Progenitor cell of endocrine pancreas (in vitro differentiated cells): Measurements from ENCODE around the gene PLEKHH3. TPM values are rescaled to one million over a fixed set of nuclear protein-coding genes. Genes with fewer than 3 reads are reported as not detected.
"Not testable (repeated sequence)": the region's sequence is repeated elsewhere in the genome, so short reads cannot be mapped to it uniquely, and the experiment has no call there.

Experiments used
- DNase-seq: peaks from one replicate; pipeline ENCODE4 v3.0.0; 2021; ENCODE audit warnings: low spot score; ENCODE audit not compliant: unreplicated experiment
- H3K27ac Mint-ChIP-seq: 2 replicates; pipeline ENCODE4 v1.8.0; 2021; ENCODE audit warnings: mild to moderate bottlenecking, moderate library complexity, mixed read lengths
- H3K27me3 Mint-ChIP-seq: 2 replicates; pipeline ENCODE4 v1.8.0; 2021; ENCODE audit warnings: mixed read lengths
- H3K36me3 Mint-ChIP-seq: 2 replicates; pipeline ENCODE4 v1.8.0; 2022; ENCODE audit warnings: mixed read lengths; ENCODE audit not compliant: insufficient read depth
- H3K4me1 Mint-ChIP-seq: 2 replicates; pipeline ENCODE4 v1.8.0; 2021; ENCODE audit warnings: low read depth, mixed read lengths
- H3K4me3 Mint-ChIP-seq: 2 replicates; pipeline ENCODE4 v1.8.0; 2021; ENCODE audit warnings: low read depth, mild to moderate bottlenecking, moderate library complexity, mixed read lengths
- H3K9me3 Mint-ChIP-seq: 2 replicates; pipeline ENCODE4 v1.8.0; 2021; ENCODE audit warnings: low read depth, mixed read lengths
- total RNA-seq: library from RNA; stranded (reverse); gene quantifications from 2 replicates; pipeline ENCODE4 v1.2.1, GENCODE V29; 2021
- TF ChIP-seq, protein P1 (sequence below): fragments of 200-600 bp; sonication (generic); IDR thresholded peaks from one replicate; pipeline ENCODE4 v1.5.0; 2021; ENCODE audit warnings: antibody characterized with exemption, mild to moderate bottlenecking; ENCODE audit not compliant: unreplicated experiment

Gene PLEKHH3
- total RNA-seq, 1 donor from 2014 or later = 14.1 TPM

GRCh38 chr17:42665581-42666001, 11.2 kb downstream of the PLEKHH3 start:
- no peak for DNase-seq
- no peak overlapping the region for H3K27ac Mint-ChIP-seq
- TF ChIP-seq, protein P1, sequence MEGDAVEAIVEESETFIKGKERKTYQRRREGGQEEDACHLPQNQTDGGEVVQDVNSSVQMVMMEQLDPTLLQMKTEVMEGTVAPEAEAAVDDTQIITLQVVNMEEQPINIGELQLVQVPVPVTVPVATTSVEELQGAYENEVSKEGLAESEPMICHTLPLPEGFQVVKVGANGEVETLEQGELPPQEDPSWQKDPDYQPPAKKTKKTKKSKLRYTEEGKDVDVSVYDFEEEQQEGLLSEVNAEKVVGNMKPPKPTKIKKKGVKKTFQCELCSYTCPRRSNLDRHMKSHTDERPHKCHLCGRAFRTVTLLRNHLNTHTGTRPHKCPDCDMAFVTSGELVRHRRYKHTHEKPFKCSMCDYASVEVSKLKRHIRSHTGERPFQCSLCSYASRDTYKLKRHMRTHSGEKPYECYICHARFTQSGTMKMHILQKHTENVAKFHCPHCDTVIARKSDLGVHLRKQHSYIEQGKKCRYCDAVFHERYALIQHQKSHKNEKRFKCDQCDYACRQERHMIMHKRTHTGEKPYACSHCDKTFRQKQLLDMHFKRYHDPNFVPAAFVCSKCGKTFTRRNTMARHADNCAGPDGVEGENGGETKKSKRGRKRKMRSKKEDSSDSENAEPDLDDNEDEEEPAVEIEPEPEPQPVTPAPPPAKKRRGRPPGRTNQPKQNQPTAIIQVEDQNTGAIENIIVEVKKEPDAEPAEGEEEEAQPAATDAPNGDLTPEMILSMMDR = no peak
- H3K4me3 Mint-ChIP-seq = no peak overlapping the region
- H3K4me1 Mint-ChIP-seq = peaks cover 1% of the 10 kb centered on the region
- no peaks in the 10 kb centered on the region for H3K9me3 Mint-ChIP-seq
- H3K36me3 Mint-ChIP-seq = peaks cover 20% of the 10 kb centered on the region
- peaks cover 16% of the 10 kb centered on the region for H3K27me3 Mint-ChIP-seq

GRCh38 chr17:42660692-42661345, 16.0 kb downstream of the PLEKHH3 start:
- Mint-ChIP-seq H3K27ac (no peak overlapping the region), H3K9me3 (peaks cover 4% of the 10 kb centered on the region), H3K4me1 (peaks cover 4% of the 10 kb centered on the region), H3K4me3 (no peak overlapping the region), H3K36me3 (peaks cover 12% of the 10 kb centered on the region), H3K27me3 (peaks cover 2% of the 10 kb centered on the region)
- TF ChIP-seq, protein P1 = no peak
- DNase-seq = no peak

GRCh38 chr17:42659932-42660274, 16.9 kb downstream of the PLEKHH3 start:
- peak overlapping the region; percentile 95 for H3K27ac Mint-ChIP-seq
- H3K4me1 Mint-ChIP-seq, H3K9me3 Mint-ChIP-seq, H3K36me3 Mint-ChIP-seq, H3K27me3 Mint-ChIP-seq, DNase-seq: not testable (repeated sequence)
- peak overlapping the region; percentile 87 for H3K4me3 Mint-ChIP-seq

- peak within 1 kb of the TSS; percentile 95 for H3K27ac Mint-ChIP-seq
- peaks cover 8% of the 10 kb centered on the region for H3K36me3 Mint-ChIP-seq
- TF ChIP-seq, protein P1 = no peak
- DNase-seq = peak; percentile 91
- peaks cover 10% of the 10 kb centered on the region for H3K27me3 Mint-ChIP-seq
- H3K9me3 Mint-ChIP-seq = peaks cover 4% of the 10 kb centered on the region
- H3K4me1 Mint-ChIP-seq = peaks cover 4% of the 10 kb centered on the region
- peak within 1 kb of the TSS; percentile 87 for H3K4me3 Mint-ChIP-seq
Observed at GRCh38 chr17:42659079-42659931, 17.5 kb downstream of the PLEKHH3 start, which contains the start of gene TUBG2. Gene TUBG2 (plus strand): TSS chr17:42659284. CDS start chr17:42659504, 220 bp downstream.

DNA sequence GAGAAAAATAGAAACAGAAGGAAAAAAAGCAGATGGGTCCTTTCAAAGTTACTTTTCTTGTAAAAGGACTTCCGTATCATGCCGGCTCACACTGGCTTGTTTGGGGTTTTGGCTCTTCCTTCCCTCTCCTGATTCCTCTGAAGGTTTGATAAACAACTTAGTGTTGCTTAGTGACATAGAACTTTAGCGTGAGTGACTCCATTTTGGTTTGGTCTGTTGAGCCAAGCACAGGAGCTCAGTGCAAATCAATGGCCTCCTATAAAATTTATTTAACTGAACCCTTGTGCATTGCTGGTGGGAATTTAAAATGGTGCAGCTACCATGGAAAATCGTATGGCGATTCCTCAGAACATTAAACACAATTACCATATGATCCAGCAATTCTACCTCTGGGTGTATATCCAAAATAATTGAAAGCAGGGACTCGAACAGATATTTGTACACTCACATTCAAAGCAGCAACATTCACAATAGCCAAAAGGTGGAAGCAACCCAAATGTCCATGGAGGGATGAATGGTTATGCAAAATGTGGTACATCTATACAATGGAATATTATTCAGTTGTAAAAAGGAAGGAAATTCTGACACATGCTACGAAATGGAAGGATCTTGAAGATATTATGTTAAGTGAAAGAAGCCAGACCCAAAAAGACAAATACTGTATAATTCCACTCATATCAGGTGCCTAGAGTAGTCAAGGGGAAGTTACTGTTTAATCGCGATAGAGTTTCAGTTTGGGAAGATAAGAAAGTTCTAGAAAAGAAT, 18.8 kb downstream of the PLEKHH3 start:
- Mint-ChIP-seq H3K4me3 (peak overlapping the region; percentile 87), H3K4me1 (peaks cover 10% of the 10 kb centered on the region), H3K9me3 (peaks cover 4% of the 10 kb centered on the region), H3K36me3 (peaks cover 5% of the 10 kb centered on the region), H3K27me3 (peaks cover 21% of the 10 kb centered on the region), H3K27ac (no peak overlapping the region)
- TF ChIP-seq, protein P1 = no peak
- DNase-seq = no peak
